IPS-18a (cell line): Measurements from ENCODE around the gene AGTPBP1.

Source experiments
- H3K27ac ChIP-seq: one replicate; pipeline ENCODE4 v1.5.1; 2013; ENCODE audit warnings: low read length
- H3K27me3 ChIP-seq: one replicate; pipeline ENCODE4 v1.6.1; 2013; ENCODE audit warnings: mild to moderate bottlenecking, low read length; ENCODE audit not compliant: control insufficient read depth, insufficient read depth
- H3K36me3 ChIP-seq: one replicate; pipeline ENCODE4 v1.6.1; 2013; ENCODE audit warnings: low read depth, low read length; ENCODE audit not compliant: control insufficient read depth
- H3K4me1 ChIP-seq: one replicate; pipeline ENCODE4 v1.6.1; 2013; ENCODE audit warnings: low read depth, low read length; ENCODE audit not compliant: control insufficient read depth
- H3K4me3 ChIP-seq: one replicate; pipeline ENCODE4 v1.5.1; 2013; ENCODE audit warnings: low read length
- H3K9ac ChIP-seq: one replicate; pipeline ENCODE4 v1.6.1; 2013; ENCODE audit warnings: mild to moderate bottlenecking, low read length, moderate library complexity
- H3K9me3 ChIP-seq: one replicate; pipeline ENCODE4 v1.6.1; 2013; ENCODE audit warnings: low read depth, low read length; ENCODE audit not compliant: control insufficient read depth

The AGTPBP1 gene

GRCh38 chr9:85530721-85531120, 211.0 kb downstream of the AGTPBP1 start:
- H3K27me3 ChIP-seq: no peaks in the 10 kb centered on the region
- H3K4me3 ChIP-seq: no peak overlapping the region
- no peak overlapping the region for H3K9ac ChIP-seq
- no peaks in the 10 kb centered on the region for H3K36me3 ChIP-seq
- no peaks in the 10 kb centered on the region for H3K9me3 ChIP-seq
- H3K4me1 ChIP-seq: no peaks in the 10 kb centered on the region
- H3K27ac ChIP-seq: no peak overlapping the region

DNA sequence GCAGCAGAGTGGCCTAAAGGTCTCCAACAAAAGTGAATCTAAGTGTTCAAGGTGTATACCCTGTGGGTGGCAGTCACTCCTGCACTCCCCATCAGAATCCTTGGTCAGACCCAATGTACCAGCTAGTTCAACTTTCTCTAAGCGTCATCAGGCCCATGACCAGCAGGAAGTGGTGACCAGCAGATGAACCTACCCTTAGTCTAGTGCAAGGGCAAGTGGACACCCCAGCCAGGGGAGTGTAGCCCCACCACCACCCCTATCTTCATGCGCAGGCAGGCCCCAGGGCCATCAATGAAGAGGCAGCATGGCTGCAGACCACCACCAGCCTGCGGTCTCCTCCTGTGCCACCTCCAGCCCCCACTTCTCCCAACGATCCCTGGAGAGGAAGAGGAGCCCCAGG, 213.1 kb downstream of the AGTPBP1 start:
- H3K4me1 ChIP-seq: no peaks in the 10 kb centered on the region
- peaks cover 12% of the 10 kb centered on the region for H3K27me3 ChIP-seq
- H3K9ac ChIP-seq: no peak overlapping the region
- H3K9me3 ChIP-seq: no peaks in the 10 kb centered on the region
- no peaks in the 10 kb centered on the region for H3K36me3 ChIP-seq
- no peak overlapping the region for H3K27ac ChIP-seq
- no peak overlapping the region for H3K4me3 ChIP-seq

DNA sequence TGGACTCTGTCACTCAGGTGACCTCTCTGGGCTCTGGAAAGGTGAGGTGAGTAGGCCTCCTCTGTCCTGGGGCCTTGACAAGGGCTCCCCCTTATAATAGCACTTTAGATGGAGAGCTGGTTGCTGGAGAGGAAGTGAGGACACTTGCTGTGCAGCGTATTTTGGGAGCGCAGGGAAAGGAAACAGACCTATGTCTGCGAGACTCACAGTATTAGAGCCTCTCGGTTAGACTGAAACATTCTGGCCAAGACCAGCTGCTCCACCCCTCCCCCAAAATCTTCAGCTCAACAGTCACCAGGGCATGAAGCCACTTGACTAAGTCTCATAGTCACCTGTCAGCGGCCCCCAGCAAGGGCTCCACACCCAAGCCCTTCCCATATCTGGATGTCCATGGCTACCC, 213.6 kb downstream of the AGTPBP1 start:
- H3K4me1 ChIP-seq: no peaks in the 10 kb centered on the region
- no peak overlapping the region for H3K4me3 ChIP-seq
- H3K27ac ChIP-seq: no peak overlapping the region
- H3K27me3 ChIP-seq: peaks cover 16% of the 10 kb centered on the region
- no peak overlapping the region for H3K9ac ChIP-seq
- H3K9me3 ChIP-seq: no peaks in the 10 kb centered on the region
- no peaks in the 10 kb centered on the region for H3K36me3 ChIP-seq

DNA sequence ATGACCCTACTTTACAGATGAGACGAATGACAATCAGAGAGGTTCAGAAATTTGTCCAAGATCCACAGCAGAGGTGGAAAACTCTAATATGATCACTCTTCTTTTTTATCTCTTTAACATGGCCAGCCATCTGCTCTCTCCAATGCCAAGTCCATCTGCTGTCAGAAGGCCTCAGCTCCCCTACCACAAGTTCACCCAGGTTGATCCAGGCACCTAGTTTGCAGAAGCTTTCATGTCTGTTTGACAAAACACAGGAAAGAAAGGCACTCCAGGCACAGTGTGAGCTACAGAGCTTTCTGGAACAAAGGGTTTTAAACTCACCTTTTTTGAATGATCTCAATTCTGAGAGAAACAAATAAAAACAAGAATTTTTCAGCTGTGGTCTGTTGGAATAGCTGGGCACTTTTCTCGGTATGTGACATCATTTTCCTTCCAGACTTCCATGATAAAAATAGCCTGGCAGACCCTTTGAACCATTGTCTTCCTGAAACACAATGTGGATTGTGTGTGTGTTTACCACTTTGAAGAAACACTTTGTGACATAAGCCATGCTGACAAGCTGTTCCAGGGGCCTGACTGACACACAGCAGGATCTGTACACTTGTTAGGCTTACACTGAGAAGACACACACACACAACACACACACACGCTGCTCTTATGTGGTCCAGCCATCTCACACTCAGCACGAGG, 214.3 kb downstream of the AGTPBP1 start:
- Histone ChIP-seq H3K27me3 (peaks cover 23% of the 10 kb centered on the region), H3K4me1 (no peaks in the 10 kb centered on the region), H3K27ac (no peak overlapping the region), H3K9ac (no peak overlapping the region), H3K4me3 (no peak overlapping the region), H3K9me3 (no peaks in the 10 kb centered on the region), H3K36me3 (no peaks in the 10 kb centered on the region)

- Histone ChIP-seq H3K4me1 (no peaks in the 10 kb centered on the region), H3K9ac (no peak overlapping the region), H3K27me3 (peaks cover 39% of the 10 kb centered on the region), H3K27ac (no peak overlapping the region), H3K9me3 (no peaks in the 10 kb centered on the region), H3K4me3 (no peak overlapping the region), H3K36me3 (no peaks in the 10 kb centered on the region)
Observed at GRCh38 chr9:85524531-85524930, 217.2 kb downstream of the AGTPBP1 start.

DNA sequence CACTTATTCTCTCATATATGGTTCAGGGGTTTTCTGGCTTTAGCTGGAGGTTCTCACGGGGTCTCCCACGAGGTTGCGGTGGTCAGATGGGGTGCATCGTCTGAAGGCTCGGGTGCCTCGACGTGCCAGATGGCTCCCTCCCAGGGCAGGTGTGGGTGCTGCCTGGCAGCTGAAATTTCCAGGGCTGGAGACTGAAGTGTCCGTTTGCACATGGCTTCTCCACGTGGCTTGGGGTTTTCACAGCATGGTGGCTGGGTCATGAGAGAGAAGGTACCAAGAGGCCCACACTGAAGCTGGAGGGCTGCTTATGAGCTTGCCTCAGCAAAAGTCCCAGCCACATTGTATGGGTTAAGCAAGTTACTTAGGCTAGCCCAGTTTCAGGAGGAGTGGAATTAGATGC, 218.6 kb downstream of the AGTPBP1 start:
- no peak overlapping the region for H3K27ac ChIP-seq
- H3K9ac ChIP-seq: no peak overlapping the region
- H3K9me3 ChIP-seq: no peaks in the 10 kb centered on the region
- no peaks in the 10 kb centered on the region for H3K36me3 ChIP-seq
- H3K27me3 ChIP-seq: peaks cover 39% of the 10 kb centered on the region
- no peaks in the 10 kb centered on the region for H3K4me1 ChIP-seq
- H3K4me3 ChIP-seq: peak overlapping the region; percentile 66

- Histone ChIP-seq H3K27me3 (peaks cover 39% of the 10 kb centered on the region), H3K4me3 (peak overlapping the region; percentile 66), H3K27ac (no peak overlapping the region), H3K36me3 (no peaks in the 10 kb centered on the region), H3K4me1 (no peaks in the 10 kb centered on the region), H3K9me3 (no peaks in the 10 kb centered on the region), H3K9ac (peak overlapping the region; percentile 19)
Observed at GRCh38 chr9:85522459-85523092, 219.2 kb downstream of the AGTPBP1 start.

DNA sequence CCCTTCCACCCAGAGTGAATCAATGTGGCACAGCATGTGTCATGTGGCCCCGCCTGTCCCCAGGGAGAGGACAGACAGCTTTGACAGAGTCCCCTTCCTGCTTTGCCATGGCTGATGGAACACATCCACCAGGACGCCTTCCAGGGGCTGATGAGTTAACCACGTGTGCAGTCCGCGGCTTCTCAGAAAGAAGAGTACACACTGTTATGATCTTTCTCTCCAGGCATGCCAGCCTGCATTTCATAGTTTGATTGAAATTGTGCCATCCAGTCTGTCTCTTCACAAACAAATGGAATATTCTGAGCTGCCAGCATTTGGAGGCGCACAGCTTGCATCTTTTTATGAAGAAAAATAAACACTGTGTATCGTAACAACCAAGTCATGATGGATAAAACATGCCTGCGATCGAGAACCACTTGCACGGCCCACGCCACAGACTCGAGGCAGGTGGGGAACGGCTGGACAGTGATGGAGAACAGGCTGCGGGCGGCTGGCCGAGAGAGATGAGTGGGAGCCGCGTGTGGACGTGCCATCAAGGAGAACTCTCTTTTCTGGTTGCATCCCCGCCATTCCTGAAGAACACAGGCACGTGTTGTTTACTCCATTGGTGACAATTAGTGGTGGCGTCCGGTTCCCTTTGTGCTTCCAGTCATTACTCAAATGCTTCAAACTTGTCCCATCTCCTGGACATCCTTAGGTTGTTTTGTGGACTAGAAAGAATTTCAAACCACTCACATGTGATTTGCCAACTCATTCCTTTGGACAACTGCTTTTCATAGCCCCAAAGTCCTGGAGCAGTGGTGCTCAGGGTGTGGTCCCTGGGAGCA, 220.2 kb downstream of the AGTPBP1 start:
- Histone ChIP-seq H3K9me3 (no peaks in the 10 kb centered on the region), H3K27ac (no peak overlapping the region), H3K36me3 (no peaks in the 10 kb centered on the region), H3K27me3 (peaks cover 39% of the 10 kb centered on the region), H3K4me3 (no peak overlapping the region), H3K9ac (no peak overlapping the region), H3K4me1 (no peaks in the 10 kb centered on the region)

- H3K9me3 ChIP-seq: no peaks in the 10 kb centered on the region
- no peak overlapping the region for H3K9ac ChIP-seq
- H3K27ac ChIP-seq: no peak overlapping the region
- no peaks in the 10 kb centered on the region for H3K36me3 ChIP-seq
- peaks cover 12% of the 10 kb centered on the region for H3K27me3 ChIP-seq
- H3K4me3 ChIP-seq: no peak overlapping the region
- no peaks in the 10 kb centered on the region for H3K4me1 ChIP-seq
Observed at GRCh38 chr9:85516976-85517637, 224.6 kb downstream of the AGTPBP1 start.

GRCh38 chr9:85516455-85516854, 225.3 kb downstream of the AGTPBP1 start:
- no peak overlapping the region for H3K9ac ChIP-seq
- no peak overlapping the region for H3K4me3 ChIP-seq
- no peak overlapping the region for H3K27ac ChIP-seq
- H3K36me3 ChIP-seq: no peaks in the 10 kb centered on the region
- H3K4me1 ChIP-seq: no peaks in the 10 kb centered on the region
- no peaks in the 10 kb centered on the region for H3K9me3 ChIP-seq
- peaks cover 5% of the 10 kb centered on the region for H3K27me3 ChIP-seq

- Histone ChIP-seq H3K27me3 (no peaks in the 10 kb centered on the region), H3K27ac (no peak overlapping the region), H3K36me3 (no peaks in the 10 kb centered on the region), H3K9me3 (no peaks in the 10 kb centered on the region), H3K4me1 (no peaks in the 10 kb centered on the region), H3K4me3 (no peak overlapping the region), H3K9ac (no peak overlapping the region)
Observed at GRCh38 chr9:85515021-85515420, 226.7 kb downstream of the AGTPBP1 start.
